ENCODE measurements around the gene SPATA17. TPM values are rescaled to one million over a fixed set of nuclear protein-coding genes. Genes with fewer than 3 reads are reported as not detected.

The SPATA17 gene
- total RNA-seq, 1 donor from 2014 or later = 7.2 TPM

- no peaks in the 10 kb centered on the region for H3K4me1 Mint-ChIP-seq (ENCODE audit: unreplicated experiment)
- H3K9me3 Mint-ChIP-seq = no peaks in the 10 kb centered on the region
- TF ChIP-seq CTCF (conservative IDR thresholded peaks at IDR 0.05) = no peak
- no peaks in the 10 kb centered on the region for H3K36me3 Mint-ChIP-seq
- no peak for DNase-seq (ENCODE audit: extremely low spot score, unreplicated experiment)
- H3K27me3 Mint-ChIP-seq = peaks cover 5% of the 10 kb centered on the region
- no peak overlapping the region for H3K27ac Mint-ChIP-seq
- no peak overlapping the region for H3K4me3 Mint-ChIP-seq
Measured at GRCh38 chr1:217895841-217896240, 264.7 kb downstream of the SPATA17 start.

- Mint-ChIP-seq H3K4me3 (no peak overlapping the region), H3K36me3 (no peaks in the 10 kb centered on the region), H3K27me3 (peaks cover 5% of the 10 kb centered on the region), H3K9me3 (no peaks in the 10 kb centered on the region), H3K4me1 (ENCODE audit: unreplicated experiment) (no peaks in the 10 kb centered on the region), H3K27ac (no peak overlapping the region)
- no peak for TF ChIP-seq CTCF (conservative IDR thresholded peaks at IDR 0.05)
- DNase-seq (ENCODE audit: extremely low spot score, unreplicated experiment) = no peak
Measured at GRCh38 chr1:217896490-217896889, 265.3 kb downstream of the SPATA17 start.

- H3K9me3 Mint-ChIP-seq = no peaks in the 10 kb centered on the region
- no peak for TF ChIP-seq CTCF (conservative IDR thresholded peaks at IDR 0.05)
- peaks cover 1% of the 10 kb centered on the region for H3K27me3 Mint-ChIP-seq
- H3K36me3 Mint-ChIP-seq = no peaks in the 10 kb centered on the region
- H3K4me1 Mint-ChIP-seq (ENCODE audit: unreplicated experiment) = no peaks in the 10 kb centered on the region
- H3K27ac Mint-ChIP-seq = no peak overlapping the region
- H3K4me3 Mint-ChIP-seq = no peak overlapping the region
- DNase-seq (ENCODE audit: extremely low spot score, unreplicated experiment) = no peak
Measured at GRCh38 chr1:217897100-217897499, 266.0 kb downstream of the SPATA17 start.

- H3K9me3 Mint-ChIP-seq = no peaks in the 10 kb centered on the region
- no peak for TF ChIP-seq CTCF (conservative IDR thresholded peaks at IDR 0.05)
- peaks cover 2% of the 10 kb centered on the region for H3K27me3 Mint-ChIP-seq
- H3K27ac Mint-ChIP-seq = no peak overlapping the region
- H3K4me1 Mint-ChIP-seq (ENCODE audit: unreplicated experiment) = no peaks in the 10 kb centered on the region
- no peaks in the 10 kb centered on the region for H3K36me3 Mint-ChIP-seq
- DNase-seq (ENCODE audit: extremely low spot score, unreplicated experiment) = no peak
- no peak overlapping the region for H3K4me3 Mint-ChIP-seq
Measured at GRCh38 chr1:217899614-217900013, 268.5 kb downstream of the SPATA17 start.

- DNase-seq (ENCODE audit: extremely low spot score, unreplicated experiment) = no peak
- no peak for TF ChIP-seq CTCF (conservative IDR thresholded peaks at IDR 0.05)
- no peak overlapping the region for H3K4me3 Mint-ChIP-seq
Measured at GRCh38 chr1:217907504-217907903, 276.4 kb downstream of the SPATA17 start.

GRCh38 chr1:217910203-217910602 is 279.1 kb downstream of the SPATA17 start:
- H3K4me1 Mint-ChIP-seq (ENCODE audit: unreplicated experiment) = no peaks in the 10 kb centered on the region
- H3K9me3 Mint-ChIP-seq = no peaks in the 10 kb centered on the region
- TF ChIP-seq CTCF (conservative IDR thresholded peaks at IDR 0.05) = no peak
- no peaks in the 10 kb centered on the region for H3K36me3 Mint-ChIP-seq
- peaks cover 42% of the 10 kb centered on the region for H3K27me3 Mint-ChIP-seq
- no peak for DNase-seq (ENCODE audit: extremely low spot score, unreplicated experiment)
- no peak overlapping the region for H3K27ac Mint-ChIP-seq
- H3K4me3 Mint-ChIP-seq = no peak overlapping the region

More at GRCh38 chr1:217907504-217907903, 276.4 kb downstream of the SPATA17 start:
- Mint-ChIP-seq H3K27me3 (peaks cover 34% of the 10 kb centered on the region), H3K4me1 (ENCODE audit: unreplicated experiment) (no peaks in the 10 kb centered on the region), H3K9me3 (no peaks in the 10 kb centered on the region), H3K27ac (no peak overlapping the region), H3K36me3 (no peaks in the 10 kb centered on the region)
